ENCODE measurements around the gene ZSCAN32.

The ZSCAN32 gene

GRCh38 chr16:3346041-3346440 lies 54.8 kb downstream of the ZSCAN32 start:
- Histone ChIP-seq H3K27me3 (peaks cover 25% of the 10 kb centered on the region), H3K4me1 (ENCODE audit: control insufficient read depth in 1 of 2, insufficient read depth in 1 of 2, low read depth in 1 of 2, low read length in 1 of 2) (no peaks in the 10 kb centered on the region), H3K4me3 (ENCODE audit: low read depth in 1 of 2, low read length in 1 of 2) (no peak overlapping the region), H3K27ac (no peak overlapping the region), H3K9me3 (no peaks in the 10 kb centered on the region), H3K36me3 (no peaks in the 10 kb centered on the region)
- TF ChIP-seq CTCF (IDR thresholded peaks at IDR 0.05), result no peak

Data from neutrophil (primary cell).